Liver (tissue), 3 donors: ENCODE measurements around the gene TGM2.

ENCODE experiments used
- ATF3 ChIP-seq: IDR thresholded peaks from 2 replicates; pipeline ENCODE4 v1.6.1; 2016; ENCODE audit warnings: antibody characterized with exemption
- CTCF ChIP-seq: fragments of 150-350 bp; IDR thresholded peaks from 2 replicates; pipeline ENCODE4 v1.5.1; 2017; ENCODE audit warnings: improper control_type of control experiment, low read depth, low read length; ENCODE audit not compliant: missing input control
- FOXA1 ChIP-seq: IDR thresholded peaks from 2 replicates; pipeline ENCODE4 v1.6.1; 2016; ENCODE audit warnings: antibody characterized with exemption
- GABPA ChIP-seq, 2 donors: IDR thresholded peaks in 1 of 2; conservative IDR thresholded peaks in 1 of 2; 2 replicates each; pipeline ENCODE4 v1.6.1; 2016; ENCODE audit warnings: antibody characterized with exemption in 2 of 2, mild to moderate bottlenecking in 1 of 2, moderate library complexity in 1 of 2
- NR2F2 ChIP-seq: IDR thresholded peaks from 2 replicates; pipeline ENCODE4 v1.6.1; 2016; ENCODE audit warnings: antibody characterized with exemption
- RAD21 ChIP-seq, 2 donors: IDR thresholded peaks; 2 replicates each; pipeline ENCODE4 v1.6.1; 2016; ENCODE audit warnings: antibody characterized with exemption in 2 of 2, mild to moderate bottlenecking in 2 of 2
- REST ChIP-seq: IDR thresholded peaks from 2 replicates; pipeline ENCODE4 v1.6.1; 2016; ENCODE audit warnings: antibody characterized with exemption, mild to moderate bottlenecking
- RXRA ChIP-seq, 2 donors: IDR thresholded peaks; 2 replicates each; pipeline ENCODE4 v1.6.1; 2017 to 2018; ENCODE audit warnings: antibody characterized with exemption in 2 of 2, mild to moderate bottlenecking in 1 of 2
- SP1 ChIP-seq: IDR thresholded peaks from 2 replicates; pipeline ENCODE4 v1.6.1; 2018; ENCODE audit warnings: antibody characterized with exemption, mild to moderate bottlenecking
- TAF1 ChIP-seq: conservative IDR thresholded peaks from 2 replicates; pipeline ENCODE4 v1.6.1; 2016; ENCODE audit warnings: antibody characterized with exemption, mild to moderate bottlenecking
- YY1 ChIP-seq: IDR thresholded peaks from 2 replicates; pipeline ENCODE4 v1.6.1; 2016; ENCODE audit warnings: antibody characterized with exemption, mild to moderate bottlenecking
- donor health status: healthy.
- donor health status: healthy.

GRCh38 chr20:38120625-38120988 lies 44.5 kb downstream of the TGM2 start:
- no peak for TF ChIP-seq CTCF
- no peak for TF ChIP-seq REST
- TF ChIP-seq GABPA (IDR thresholded peaks at IDR 0.05 in 1 of 2, conservative IDR thresholded peaks at IDR 0.05 in 1 of 2) = no peak
- TF ChIP-seq NR2F2 = no peak
- no peak for TF ChIP-seq FOXA1
- TF ChIP-seq RAD21 (IDR thresholded peaks at IDR 0.05) = no peak
- TF ChIP-seq TAF1 = no peak
- TF ChIP-seq RXRA (IDR thresholded peaks at IDR 0.05) = no peak
- no peak for TF ChIP-seq ATF3
- no peak for TF ChIP-seq SP1
- no peak for TF ChIP-seq YY1
